Subcutaneous abdominal adipose tissue (tissue), 5 donors: ENCODE measurements around the gene SEMA3F.

ENCODE experiments used
- H3K27ac ChIP-seq: one replicate; pipeline ENCODE4 v1.7.0; 2013; ENCODE audit warnings: low read depth, mild to moderate bottlenecking, inconsistent platforms, low read length, moderate library complexity
- H3K27me3 ChIP-seq, 5 donors: one replicate each; pipeline ENCODE4 v1.7.0; 2013; ENCODE audit warnings: low read length in 5 of 5, inconsistent platforms in 1 of 5; ENCODE audit not compliant: control insufficient read depth in 5 of 5, insufficient read depth in 4 of 5
- H3K36me3 ChIP-seq, 5 donors: one replicate each; pipeline ENCODE4 v1.7.0; 2013; ENCODE audit warnings: low read length in 5 of 5; ENCODE audit not compliant: control insufficient read depth in 5 of 5, insufficient read depth in 5 of 5
- H3K4me1 ChIP-seq, 5 donors: one replicate each; pipeline ENCODE4 v1.7.0; 2013; ENCODE audit warnings: low read length in 5 of 5, mild to moderate bottlenecking in 3 of 5, moderate library complexity in 1 of 5; ENCODE audit not compliant: control insufficient read depth in 5 of 5, insufficient read depth in 5 of 5
- H3K4me3 ChIP-seq, 5 donors: one replicate each; pipeline ENCODE4 v1.7.0; 2013; ENCODE audit warnings: low read length in 5 of 5, low read depth in 1 of 5
- H3K9ac ChIP-seq, 5 donors: one replicate each; pipeline ENCODE4 v1.7.0; 2013; ENCODE audit warnings: low read length in 5 of 5, mild to moderate bottlenecking in 4 of 5, moderate library complexity in 3 of 5
- H3K9me3 ChIP-seq, 5 donors: one replicate each; pipeline ENCODE4 v1.7.0; 2013; ENCODE audit warnings: low read length in 5 of 5; ENCODE audit not compliant: control insufficient read depth in 5 of 5
- donor health status: healthy.
- donor health status: healthy.
- donor health status: healthy.
- donor health status: healthy.
- donor health status: healthy.

SEMA3F gene

DNA sequence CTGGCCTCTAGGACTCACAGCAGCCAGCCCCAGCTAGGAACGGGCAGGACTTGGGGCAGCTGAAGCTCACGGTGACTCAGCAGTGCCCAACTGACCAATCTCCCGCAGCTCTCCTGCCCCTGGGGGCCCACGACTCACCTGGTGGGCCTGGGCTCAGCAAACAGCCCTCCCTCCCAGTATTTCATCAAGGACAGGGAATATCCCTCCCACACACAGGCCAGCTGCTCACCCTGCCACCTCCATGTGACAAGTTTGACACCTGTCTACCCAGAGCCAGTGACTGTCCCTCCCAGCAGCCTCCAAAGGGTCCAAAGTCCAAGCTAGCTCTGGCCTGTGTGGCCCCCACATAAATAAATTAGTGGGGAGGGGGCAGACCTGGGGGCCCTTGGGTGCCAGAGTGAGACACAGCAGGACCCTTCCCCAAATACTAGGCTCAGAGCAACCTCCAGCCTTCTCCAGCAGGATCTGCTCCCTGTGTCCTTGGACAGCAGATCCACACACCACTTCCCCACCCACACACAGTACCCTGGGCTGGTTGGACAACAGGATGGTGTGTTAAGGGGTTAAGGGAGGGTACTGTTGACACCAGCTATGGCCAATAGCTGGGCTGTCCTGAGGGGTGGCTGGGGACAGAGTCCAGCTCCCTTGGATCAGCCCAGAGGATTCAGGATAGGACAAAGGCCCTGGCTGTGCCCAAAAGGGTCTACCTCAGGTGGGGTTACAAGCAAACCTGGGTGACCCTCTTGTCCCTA is 40.6 kb downstream of the SEMA3F start:
- Histone ChIP-seq H3K9ac (no peak overlapping the region), H3K36me3 (no peaks in the 10 kb centered on the region), H3K27ac (no peak overlapping the region), H3K9me3 (no peaks in the 10 kb centered on the region), H3K4me1 (peaks cover 0 to 18% (median 7%) of the 10 kb centered on the region in 5 donors), H3K27me3 (peaks cover 9 to 42% (median 31%) of the 10 kb centered on the region in 5 donors), H3K4me3 (no peak overlapping the region)

DNA sequence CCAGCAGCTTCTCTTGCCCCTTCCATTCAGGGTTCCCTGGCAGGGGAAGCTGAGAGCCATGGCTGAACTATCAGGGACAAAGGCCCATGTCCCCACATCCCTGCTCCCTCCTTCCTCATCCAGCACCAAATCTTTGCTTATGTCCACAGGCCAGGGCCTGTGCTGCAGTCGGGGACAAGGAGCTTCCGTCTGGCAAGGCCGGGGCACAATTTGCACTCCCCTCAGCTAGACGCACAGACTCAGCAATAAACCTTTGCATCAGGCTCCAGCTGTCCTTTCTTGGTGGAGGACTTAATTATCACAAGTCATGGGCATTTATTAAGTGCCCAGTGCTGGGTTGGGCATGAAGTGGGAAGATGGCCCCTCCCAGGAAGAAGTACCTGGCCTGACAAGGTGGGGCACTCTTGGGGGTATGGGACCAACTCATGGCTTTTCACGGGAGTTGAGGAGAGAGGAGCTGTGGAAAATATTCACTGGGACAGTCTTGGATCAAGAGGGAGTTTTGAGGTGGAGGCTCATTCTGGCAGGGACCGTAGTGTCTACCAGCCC is 41.2 kb downstream of the SEMA3F start:
- Histone ChIP-seq H3K36me3 (no peaks in the 10 kb centered on the region), H3K4me1 (peaks cover 0 to 18% (median 7%) of the 10 kb centered on the region in 5 donors), H3K4me3 (no peak overlapping the region), H3K9ac (no peak overlapping the region), H3K27me3 (peaks cover 16 to 48% (median 32%) of the 10 kb centered on the region in 5 donors), H3K9me3 (no peaks in the 10 kb centered on the region), H3K27ac (no peak overlapping the region)

DNA sequence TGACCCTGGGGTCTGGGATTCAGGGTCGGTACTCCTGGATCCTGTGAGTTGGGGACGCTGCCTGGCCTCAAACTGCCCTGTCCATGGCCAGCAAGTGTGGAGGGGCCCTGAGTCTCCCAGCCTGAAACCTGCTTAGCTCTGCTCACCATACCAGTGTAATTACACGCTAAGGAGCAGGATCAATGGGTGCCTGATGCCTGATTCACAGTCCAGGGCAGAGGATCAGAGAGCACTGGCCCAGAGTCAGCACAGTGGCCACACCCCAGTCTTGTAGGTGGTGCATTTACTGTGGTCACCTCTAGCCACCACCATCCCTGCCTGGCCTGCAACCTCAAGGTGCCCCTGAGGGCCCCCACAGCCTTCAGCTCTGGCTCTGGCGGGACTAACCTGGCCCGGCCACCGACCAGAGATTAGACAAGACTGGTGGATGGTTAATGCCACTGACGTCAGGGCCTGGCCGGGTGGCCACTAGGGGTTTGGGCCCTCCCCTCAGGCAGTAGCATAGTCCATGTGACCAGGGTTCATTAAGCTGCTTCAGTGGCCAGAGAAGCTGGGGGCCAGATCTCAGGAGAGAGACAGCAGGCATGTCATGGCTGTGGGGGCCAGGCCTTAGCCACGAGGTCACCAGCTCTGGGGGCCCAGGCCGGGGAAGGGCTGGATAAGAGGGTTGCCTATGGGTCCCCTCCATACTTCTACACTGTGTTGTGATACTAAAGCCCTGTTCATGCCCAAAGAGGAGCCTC is 46.6 kb downstream of the SEMA3F start:
- Histone ChIP-seq H3K4me3 (no peak overlapping the region), H3K27ac (no peak overlapping the region), H3K27me3 (peaks cover 38 to 60% (median 43%) of the 10 kb centered on the region in 5 donors), H3K4me1 (peaks cover 0 to 17% (median 13%) of the 10 kb centered on the region in 5 donors), H3K9me3 (no peaks in the 10 kb centered on the region), H3K36me3 (no peaks in the 10 kb centered on the region), H3K9ac (no peak overlapping the region)

DNA sequence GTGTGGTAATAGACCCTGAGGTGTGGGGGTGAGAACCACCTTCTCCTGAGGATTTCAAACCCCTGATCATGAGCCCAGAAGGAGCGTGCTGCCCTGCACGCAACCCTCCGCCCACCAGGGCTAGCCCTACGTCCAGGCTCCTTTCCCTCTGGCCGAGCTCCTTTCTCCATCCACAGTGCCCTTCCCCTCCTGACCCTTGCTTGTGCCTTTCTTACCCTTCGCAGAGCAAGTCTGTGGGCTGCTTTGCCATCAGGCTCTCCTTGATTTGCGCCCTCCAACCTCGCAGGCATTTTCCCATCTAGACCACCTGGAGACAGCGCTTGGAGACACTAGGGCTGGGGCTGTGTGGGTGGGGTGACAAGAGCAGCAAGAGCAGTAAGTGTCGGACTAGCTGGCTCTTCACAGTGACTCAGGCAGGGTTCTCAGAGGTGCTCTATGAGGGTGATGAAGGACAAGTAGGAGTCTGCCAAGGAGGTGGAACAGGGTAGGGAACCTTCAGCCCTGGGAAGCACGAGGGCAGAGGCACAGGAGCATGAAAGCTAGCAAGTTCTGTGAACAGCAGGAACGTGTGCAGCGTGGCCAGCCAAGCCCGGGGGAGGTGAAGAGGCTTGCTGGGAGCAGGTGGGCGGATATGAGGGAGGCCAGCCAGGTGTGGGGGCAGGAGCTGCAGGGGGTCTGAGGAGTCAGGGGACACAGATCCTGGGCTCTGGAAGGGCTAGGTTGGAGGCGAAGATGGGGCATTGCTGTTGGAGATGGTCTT is 47.4 kb downstream of the SEMA3F start:
- Histone ChIP-seq H3K27ac (no peak overlapping the region), H3K4me3 (no peak overlapping the region), H3K9ac (no peak overlapping the region), H3K9me3 (no peaks in the 10 kb centered on the region), H3K27me3 (peaks cover 38 to 63% (median 43%) of the 10 kb centered on the region in 5 donors), H3K36me3 (no peaks in the 10 kb centered on the region), H3K4me1 (peaks cover 0 to 17% (median 13%) of the 10 kb centered on the region in 5 donors)

DNA sequence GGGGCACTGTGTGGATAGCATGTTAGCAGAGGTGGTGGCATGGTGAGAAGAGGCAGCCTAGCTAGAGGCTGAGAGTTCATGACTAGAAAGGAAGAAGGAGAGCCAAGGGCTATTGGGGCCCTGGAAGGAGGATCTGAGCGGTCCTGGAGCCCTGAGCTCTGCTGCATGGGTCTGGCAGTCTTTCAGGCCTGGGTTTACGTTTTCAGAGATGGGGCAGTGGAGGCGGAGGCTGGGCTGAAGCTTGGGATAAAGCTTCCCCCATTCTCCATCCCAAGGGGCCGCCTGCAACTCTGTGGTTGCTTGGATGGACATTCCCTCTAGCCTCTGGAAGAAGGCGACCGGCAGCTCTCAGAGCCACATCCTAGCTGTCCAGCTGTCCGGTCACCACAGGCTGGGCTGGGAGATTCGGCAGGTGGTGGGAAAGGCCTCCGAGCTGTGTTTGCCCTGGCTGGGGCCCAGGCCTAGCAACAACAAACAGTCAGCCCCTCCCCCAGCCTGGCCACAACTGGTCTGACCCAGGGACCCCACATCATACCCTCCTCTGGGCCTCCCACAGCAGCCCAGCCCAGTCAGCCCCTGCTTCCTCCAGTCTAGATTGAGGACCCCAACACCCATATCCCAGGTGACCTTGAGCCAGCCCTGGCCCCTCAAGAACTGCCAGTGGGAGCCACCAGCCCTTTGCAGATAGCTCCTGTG is 48.1 kb downstream of the SEMA3F start:
- peaks cover 38 to 63% (median 43%) of the 10 kb centered on the region in 5 donors for H3K27me3 ChIP-seq
- H3K4me1 ChIP-seq, result peaks cover 0 to 17% (median 13%) of the 10 kb centered on the region in 5 donors
- no peak overlapping the region for H3K9ac ChIP-seq
- no peak overlapping the region for H3K27ac ChIP-seq
- no peak overlapping the region for H3K4me3 ChIP-seq
- H3K36me3 ChIP-seq, result no peaks in the 10 kb centered on the region
- no peaks in the 10 kb centered on the region for H3K9me3 ChIP-seq

DNA sequence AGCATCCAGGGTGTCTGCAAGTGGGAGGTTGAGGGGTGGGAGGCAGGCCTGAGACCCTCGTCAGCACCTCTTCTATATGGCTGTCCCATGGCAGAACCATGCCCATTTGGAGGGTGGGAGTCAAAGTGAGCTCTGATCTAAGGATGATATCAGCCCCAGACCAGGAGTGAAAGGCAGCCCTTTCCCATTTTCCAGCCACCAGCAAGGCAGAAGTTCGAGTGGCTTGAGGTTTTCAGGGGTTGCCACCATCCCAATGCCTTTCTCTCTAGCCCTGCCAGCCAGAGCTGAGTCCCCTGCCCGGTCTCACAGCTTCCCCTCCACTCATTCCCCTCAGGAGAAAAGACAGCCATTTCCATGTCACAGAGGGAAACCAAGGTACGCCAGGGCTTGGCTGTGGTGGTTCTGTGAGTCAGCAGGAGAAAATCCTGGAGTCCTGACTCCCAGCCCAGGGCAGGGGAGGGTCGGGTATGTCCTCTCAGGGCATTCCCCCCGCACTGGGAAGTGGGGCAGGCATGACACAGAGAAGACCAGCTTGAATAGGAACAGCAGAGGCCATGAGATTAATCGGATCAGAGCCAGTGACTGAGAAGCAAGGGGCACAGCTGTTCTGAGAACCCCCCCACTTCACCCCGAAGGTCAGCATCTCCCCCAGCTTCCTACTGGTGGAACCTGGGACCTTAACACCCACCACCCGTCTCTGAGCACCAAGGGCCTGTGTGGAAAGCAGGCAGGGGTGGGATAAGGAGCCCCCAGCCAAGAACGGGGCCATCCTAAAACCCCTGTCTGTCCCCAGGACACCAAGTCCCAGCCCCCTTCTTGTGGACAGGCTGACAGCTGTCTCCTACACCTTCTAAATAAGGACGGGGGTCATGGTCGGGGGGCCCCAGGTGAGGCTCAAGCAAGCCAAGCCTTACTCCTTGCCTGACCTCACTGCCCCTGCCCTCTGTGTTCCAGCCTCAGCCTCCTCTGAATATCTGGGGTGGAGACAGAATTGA is 49.0 kb downstream of the SEMA3F start:
- H3K27ac ChIP-seq, result no peak overlapping the region
- H3K36me3 ChIP-seq, result no peaks in the 10 kb centered on the region
- no peaks in the 10 kb centered on the region for H3K9me3 ChIP-seq
- no peak overlapping the region for H3K9ac ChIP-seq
- peaks cover 0 to 21% (median 16%) of the 10 kb centered on the region in 5 donors for H3K4me1 ChIP-seq
- H3K4me3 ChIP-seq, result no peak overlapping the region
- peaks cover 38 to 63% (median 43%) of the 10 kb centered on the region in 5 donors for H3K27me3 ChIP-seq

DNA sequence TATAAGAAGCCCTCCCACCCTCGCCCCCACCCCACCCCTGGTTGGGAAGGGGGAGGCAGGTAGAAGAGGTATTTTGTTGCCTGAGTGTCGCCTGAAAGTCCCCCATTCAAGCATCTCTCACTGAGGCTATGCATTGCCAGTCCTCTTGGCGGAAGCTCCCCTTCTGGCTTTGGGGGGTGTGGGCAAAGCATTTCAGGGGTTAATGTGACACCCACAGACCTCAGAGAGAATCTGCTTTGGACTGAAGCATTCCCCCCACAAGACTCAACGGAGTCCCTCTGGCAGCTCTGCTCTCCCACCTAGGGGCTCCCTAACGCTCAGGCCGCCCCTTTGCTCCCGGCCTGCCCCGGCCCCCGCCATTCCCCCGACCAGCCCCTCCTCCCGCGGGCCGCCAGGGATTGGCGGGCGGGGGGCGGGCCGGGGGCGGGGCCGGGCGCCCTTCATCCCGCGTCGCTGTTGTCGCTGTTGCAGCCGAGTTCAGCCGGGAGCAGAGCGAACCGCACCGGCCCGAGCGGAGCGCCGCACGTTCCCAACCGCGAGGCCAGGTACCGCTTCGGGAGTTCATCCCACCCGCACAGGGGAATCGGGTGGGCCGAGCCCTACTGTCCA is 49.8 kb downstream of the SEMA3F start, which contains the start of gene SLC38A3:
SLC38A3 (plus strand) TSS at position 468 of the 609 bp plus-strand sequence. CDS start 8,929 bp downstream, outside the sequence.
- H3K27ac ChIP-seq, result no peak within 1 kb of the TSS
- peak within 1 kb of the TSS in 1 of 5 donors; percentile 65 for H3K9ac ChIP-seq
- H3K4me1 ChIP-seq, result peaks cover 0 to 21% (median 17%) of the 10 kb centered on the region in 5 donors

DNA sequence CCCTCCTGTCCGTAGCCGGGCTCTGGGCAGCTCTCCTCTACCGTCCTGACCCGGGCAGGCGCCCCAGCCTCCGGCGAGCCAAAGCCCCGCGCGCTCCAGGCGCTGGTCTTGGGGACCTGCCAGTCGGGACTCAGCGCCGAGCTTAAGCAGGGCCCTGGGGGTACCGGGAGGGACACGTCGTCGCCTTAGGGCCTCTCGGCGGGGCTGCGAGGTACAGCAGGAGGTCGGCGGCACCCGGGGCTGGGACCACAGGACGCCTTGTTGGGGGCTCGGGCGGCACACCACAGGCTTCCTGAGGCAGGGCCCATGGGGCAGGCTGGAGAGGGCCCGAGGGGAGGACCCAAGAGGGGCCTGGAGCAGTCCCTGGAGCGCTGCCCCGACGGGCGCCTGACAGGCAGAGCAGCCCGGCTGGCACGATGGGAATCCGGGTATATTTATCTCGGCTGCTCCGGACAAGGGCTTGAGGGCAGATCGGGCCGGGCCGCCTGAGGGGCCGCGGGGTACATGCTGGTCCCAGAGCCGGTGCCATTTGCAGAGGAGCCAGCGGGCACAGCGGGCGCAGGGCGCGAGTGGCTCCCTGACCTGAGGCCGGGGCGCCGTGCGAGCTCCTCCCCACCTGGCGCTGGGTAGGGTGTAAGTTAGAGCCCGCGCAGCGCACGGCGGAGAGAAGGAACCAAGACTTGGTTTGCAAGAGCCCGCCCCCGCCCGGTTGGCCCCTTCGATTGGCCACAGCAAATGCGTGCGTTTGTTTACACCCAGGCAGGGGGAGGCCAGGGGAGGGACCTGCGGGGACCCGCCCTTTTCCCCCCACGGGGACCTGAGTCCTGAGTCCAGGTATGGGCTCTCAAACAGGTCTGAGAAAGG is 50.5 kb downstream of the SEMA3F start:
- peak overlapping the region in 4 of 5 donors; percentile 36 to 56 (median 41) for H3K4me3 ChIP-seq
- H3K9ac ChIP-seq, result peak overlapping the region in 1 of 5 donors; percentile 65
- no peaks in the 10 kb centered on the region for H3K36me3 ChIP-seq
- H3K9me3 ChIP-seq, result no peaks in the 10 kb centered on the region
- peaks cover 38 to 58% (median 43%) of the 10 kb centered on the region in 5 donors for H3K27me3 ChIP-seq
- no peak overlapping the region for H3K27ac ChIP-seq
- H3K4me1 ChIP-seq, result peaks cover 0 to 21% (median 17%) of the 10 kb centered on the region in 5 donors

More for the DNA sequence above, 49.8 kb downstream of the SEMA3F start, which contains the start of gene SLC38A3:
- Histone ChIP-seq H3K36me3 (no peaks in the 10 kb centered on the region), H3K27me3 (peaks cover 38 to 60% (median 43%) of the 10 kb centered on the region in 5 donors), H3K9me3 (no peaks in the 10 kb centered on the region), H3K4me3 (peak within 1 kb of the TSS; percentile 36 to 56 (median 42))
